Measurements from ENCODE around the gene IQCF6. TPM values are rescaled to one million over a fixed set of nuclear protein-coding genes. Genes with fewer than 3 reads are reported as not detected.

IQCF6 gene
- polyA plus RNA-seq, 1 of the 3 experiments (the other 2 are of a cell fraction) = not detected

GRCh38 chr3:51735950-51736349 lies 43.1 kb downstream of the IQCF6 start (continued):
- no peak for TF ChIP-seq MAX (IDR thresholded peaks at IDR 0.05; ENCODE audit: low read depth)
- TF ChIP-seq PBX3 (IDR thresholded peaks at IDR 0.05) = no peak
- no peak for TF ChIP-seq YY1 (IDR thresholded peaks at IDR 0.05; ENCODE audit: low read depth)
- TF ChIP-seq MXI1 (IDR thresholded peaks at IDR 0.05; ENCODE audit: low read depth, low read length) = no peak

GRCh38 chr3:51735039-51735438 lies 44.0 kb downstream of the IQCF6 start:
- Histone ChIP-seq H3K79me2 (ENCODE audit: insufficient read depth) (no peaks in the 10 kb centered on the region), H2AFZ (ENCODE audit: low read depth) (no peak overlapping the region), H3K4me1 (ENCODE audit: control insufficient read depth in 1 of 2, insufficient read depth in 2 of 2, low read depth in 1 of 2, low read length in 1 of 2) (no peaks in the 10 kb centered on the region), H3K27me3 (ENCODE audit: insufficient read depth) (no peaks in the 10 kb centered on the region), H3K4me2 (no peak overlapping the region), H3K9ac (no peak overlapping the region), H3K27ac (ENCODE audit: low read depth in 2 of 2, low read length in 1 of 2) (no peak overlapping the region), H3K36me3 (replicated peaks in 1 of 2; ENCODE audit: control insufficient read depth in 1 of 2, insufficient read depth in 2 of 2, low read length in 1 of 2) (no peaks in the 10 kb centered on the region), H3K9me3 (no peaks in the 10 kb centered on the region), H3F3A (replicated peaks; ENCODE audit: insufficient read depth) (no peaks in the 10 kb centered on the region), H4K20me1 (ENCODE audit: insufficient read depth) (no peaks in the 10 kb centered on the region), H3K9me2 (no peaks in the 10 kb centered on the region), H3K4me3 (ENCODE audit: low read depth in 2 of 2, low read length in 1 of 2) (no peak overlapping the region)
- no peak for TF ChIP-seq FOXJ3 (CRISPR knock-in tag; IDR thresholded peaks at IDR 0.05)
- POLR2A ChIA-PET = interaction anchor here (0.5 kb wide), 1 partner anchor 261 kb away, joined by 3 read pairs; the partner anchor contains the start of gene RPL29
- no peak for DNase-seq
- WGBS (ENCODE audit: low lambda C conversion rate) = 45% methylated on average over 3 of the region's 3 CpGs
- CTCF ChIA-PET = interaction anchor here (1.3 to 2.1 kb wide), 2 partner anchors 16 to 65 kb away, joined by 4 to 8 read pairs; no protein-coding TSS in a partner anchor

GRCh38 chr3:51734572-51734907 lies 44.5 kb downstream of the IQCF6 start:
- Histone ChIP-seq H3K27ac (ENCODE audit: low read depth in 2 of 2, low read length in 1 of 2) (no peak overlapping the region), H3K36me3 (replicated peaks in 1 of 2; ENCODE audit: control insufficient read depth in 1 of 2, insufficient read depth in 2 of 2, low read length in 1 of 2) (no peaks in the 10 kb centered on the region), H4K20me1 (ENCODE audit: insufficient read depth) (no peaks in the 10 kb centered on the region), H2AFZ (ENCODE audit: low read depth) (no peak overlapping the region), H3K9ac (no peak overlapping the region), H3K27me3 (ENCODE audit: insufficient read depth) (no peaks in the 10 kb centered on the region), H3F3A (replicated peaks; ENCODE audit: insufficient read depth) (no peaks in the 10 kb centered on the region), H3K4me2 (no peak overlapping the region), H3K9me3 (no peaks in the 10 kb centered on the region), H3K4me3 (ENCODE audit: low read depth in 2 of 2, low read length in 1 of 2) (no peak overlapping the region), H3K9me2 (no peaks in the 10 kb centered on the region), H3K4me1 (ENCODE audit: control insufficient read depth in 1 of 2, insufficient read depth in 2 of 2, low read depth in 1 of 2, low read length in 1 of 2) (no peaks in the 10 kb centered on the region), H3K79me2 (ENCODE audit: insufficient read depth) (no peaks in the 10 kb centered on the region)
- ChIA-PET CTCF (interaction anchor here (1.3 to 2.1 kb wide), 2 partner anchors 15 to 66 kb away, joined by 4 to 8 read pairs; no protein-coding TSS in a partner anchor), POLR2A (no interaction called here)
- 29% methylated on average over 3 of the region's 3 CpGs for WGBS (ENCODE audit: low lambda C conversion rate)
- no peak for DNase-seq
- TF ChIP-seq PBX3 (IDR thresholded peaks at IDR 0.05) = no peak
- TF ChIP-seq FOXJ3 (CRISPR knock-in tag; IDR thresholded peaks at IDR 0.05) = no peak
- TF ChIP-seq EP300 (IDR thresholded peaks at IDR 0.05; ENCODE audit: borderline replicate concordance in 1 of 2, low read depth in 1 of 2, low read length in 1 of 2) = no peak
- no peak for TF ChIP-seq CTCF (IDR thresholded peaks at IDR 0.05)
- no peak for TF ChIP-seq IRF3 (IDR thresholded peaks at IDR 0.05; ENCODE audit: low read depth, low read length)
- TF ChIP-seq JUND (IDR thresholded peaks at IDR 0.05) = no peak
- no peak for TF ChIP-seq YY1 (IDR thresholded peaks at IDR 0.05; ENCODE audit: low read depth)
- TF ChIP-seq RCOR1 (IDR thresholded peaks at IDR 0.05; ENCODE audit: low read length) = no peak
- TF ChIP-seq RXRA (IDR thresholded peaks at IDR 0.05; ENCODE audit: borderline replicate concordance, low read depth) = no peak
- no peak for TF ChIP-seq ZBTB33 (IDR thresholded peaks at IDR 0.05; ENCODE audit: borderline replicate concordance, low read depth)
- TF ChIP-seq USF1 (IDR thresholded peaks at IDR 0.05; ENCODE audit: borderline replicate concordance, low read depth) = no peak
- no peak for TF ChIP-seq MXI1 (IDR thresholded peaks at IDR 0.05; ENCODE audit: low read depth, low read length)
- no peak for TF ChIP-seq NFIC (IDR thresholded peaks at IDR 0.05; ENCODE audit: borderline replicate concordance)
- TF ChIP-seq POLR2AphosphoS5 (IDR thresholded peaks at IDR 0.05; ENCODE audit: low read depth, low read length) = no peak
- TF ChIP-seq SMC3 (IDR thresholded peaks at IDR 0.05; ENCODE audit: low read depth, low read length) = no peak
- TF ChIP-seq FOSL2 (IDR thresholded peaks at IDR 0.05; ENCODE audit: borderline replicate concordance, low read depth) = no peak
